Measurements from ENCODE around the gene LRCOL1. TPM values are rescaled to one million over a fixed set of nuclear protein-coding genes. Genes with fewer than 3 reads are reported as not detected.
A peak's percentile ranks its signal among the peaks of the same experiment; 100 is the strongest.

Gene LRCOL1
- total RNA-seq, 2 experiments from 2014 or later, result not detected

DNA sequence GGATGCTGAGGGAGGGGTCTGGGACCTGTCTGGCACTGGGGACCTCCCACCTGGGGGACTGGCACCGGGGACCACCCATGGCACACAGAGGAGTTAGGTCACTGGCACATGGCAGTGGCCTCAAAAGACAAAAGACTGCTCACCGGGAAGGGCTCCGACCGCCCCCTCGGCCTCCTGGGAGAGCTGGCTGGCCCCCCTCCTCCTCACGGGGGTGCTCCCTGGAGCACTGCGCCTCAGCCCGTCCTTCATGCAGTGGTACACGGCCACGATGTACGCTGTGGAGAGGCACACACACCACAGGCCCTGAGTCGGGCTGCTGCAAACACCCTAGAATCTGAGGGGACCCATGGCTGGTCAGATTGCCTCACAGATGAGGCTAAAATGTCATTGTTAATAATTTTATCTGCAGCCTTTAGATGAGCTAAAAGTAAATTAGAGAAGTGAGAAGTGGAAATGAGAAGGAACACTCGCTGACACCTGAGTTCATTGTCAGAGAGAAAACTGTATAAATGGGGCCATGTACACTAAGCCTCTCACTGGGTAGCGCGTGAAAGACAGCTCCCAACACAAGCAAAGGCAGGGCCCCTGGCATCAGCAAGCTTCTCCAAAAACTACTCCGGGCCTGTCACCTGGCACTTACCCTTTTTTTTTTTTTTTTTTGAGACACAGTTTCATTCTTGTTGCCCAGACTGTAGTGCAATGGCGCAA lies 22.3 kb upstream of the LRCOL1 start:
- CTCF ChIA-PET, result interaction anchor here (2.8 kb wide), 1 partner anchor 18 kb away, joined by 6 read pairs; no protein-coding TSS in a partner anchor

DNA sequence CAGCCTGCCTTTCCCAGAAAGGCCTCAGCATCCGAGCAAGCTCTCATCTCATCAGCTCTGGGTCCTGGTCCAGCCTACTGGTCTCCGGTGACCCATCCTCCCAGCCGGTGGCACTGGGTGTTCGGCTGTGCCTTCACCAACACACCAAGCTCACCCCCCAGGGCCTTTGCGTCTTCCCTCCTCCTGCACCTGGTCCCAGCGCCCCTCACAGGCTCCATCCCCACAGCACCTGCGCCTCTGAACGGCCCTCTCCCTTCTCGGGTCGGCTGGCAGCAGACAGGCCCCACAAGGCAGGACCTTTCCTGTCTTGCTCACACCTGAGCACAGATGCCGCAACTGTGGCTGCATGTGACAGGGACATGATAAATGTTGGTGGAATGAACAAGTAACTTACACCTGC lies 21.3 kb upstream of the LRCOL1 start:
- Mint-ChIP-seq H3K36me3 (ENCODE audit: low read depth) (peaks cover 57% of the 10 kb centered on the region), H3K27ac (no peak overlapping the region), H3K27me3 (ENCODE audit: low read depth) (no peaks in the 10 kb centered on the region), H3K4me3 (no peak overlapping the region), H3K4me1 (ENCODE audit: low read depth) (no peaks in the 10 kb centered on the region), H3K9me3 (no peaks in the 10 kb centered on the region)
- intact Hi-C loops (cut with micrococcal nuclease), result no loop called here
- DNase-seq, result no peak
- CTCF ChIA-PET, result interaction anchor here (2.8 kb wide), 1 partner anchor 17 kb away, joined by 6 read pairs; no protein-coding TSS in a partner anchor

More for the DNA sequence above, 22.3 kb upstream of the LRCOL1 start:
- no peak for DNase-seq
- no peaks in the 10 kb centered on the region for H3K9me3 Mint-ChIP-seq
- H3K36me3 Mint-ChIP-seq (ENCODE audit: low read depth), result peaks cover 56% of the 10 kb centered on the region
- H3K27ac Mint-ChIP-seq, result no peak overlapping the region
- H3K27me3 Mint-ChIP-seq (ENCODE audit: low read depth), result no peaks in the 10 kb centered on the region
- H3K4me1 Mint-ChIP-seq (ENCODE audit: low read depth), result no peaks in the 10 kb centered on the region
- intact Hi-C loops (cut with micrococcal nuclease), result no loop called here
- H3K4me3 Mint-ChIP-seq, result no peak overlapping the region

DNA sequence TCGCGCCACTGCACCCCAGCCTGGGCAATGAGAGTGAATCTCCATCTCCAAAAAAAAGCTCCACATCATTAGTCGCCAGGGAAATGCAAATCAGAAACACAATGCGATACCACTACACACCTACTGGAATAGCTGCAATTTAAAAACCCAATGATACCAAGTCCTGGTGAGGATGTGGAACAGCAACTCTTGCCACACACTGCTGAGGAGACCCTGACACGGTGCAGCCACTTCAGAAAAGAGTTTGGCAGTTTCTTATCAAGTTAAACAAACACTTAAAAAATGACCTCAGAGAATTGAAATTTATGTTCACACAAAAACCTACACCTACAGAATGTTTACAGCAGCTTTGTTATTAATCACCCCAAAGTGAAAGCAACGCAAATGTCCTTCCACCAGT lies 20.3 kb upstream of the LRCOL1 start:
- DNase-seq, result no peak
- no peaks in the 10 kb centered on the region for H3K4me1 Mint-ChIP-seq (ENCODE audit: low read depth)
- no peaks in the 10 kb centered on the region for H3K27me3 Mint-ChIP-seq (ENCODE audit: low read depth)
- H3K36me3 Mint-ChIP-seq (ENCODE audit: low read depth), result peaks cover 51% of the 10 kb centered on the region
- CTCF ChIA-PET, result interaction anchor here (1.7 to 2.8 kb wide), 2 partner anchors 8 to 16 kb away, joined by 4 to 6 read pairs; no protein-coding TSS in a partner anchor
- H3K9me3 Mint-ChIP-seq, result no peaks in the 10 kb centered on the region
- H3K4me3 Mint-ChIP-seq, result no peak overlapping the region
- H3K27ac Mint-ChIP-seq, result no peak overlapping the region
- intact Hi-C loops (cut with micrococcal nuclease), result no loop called here

DNA sequence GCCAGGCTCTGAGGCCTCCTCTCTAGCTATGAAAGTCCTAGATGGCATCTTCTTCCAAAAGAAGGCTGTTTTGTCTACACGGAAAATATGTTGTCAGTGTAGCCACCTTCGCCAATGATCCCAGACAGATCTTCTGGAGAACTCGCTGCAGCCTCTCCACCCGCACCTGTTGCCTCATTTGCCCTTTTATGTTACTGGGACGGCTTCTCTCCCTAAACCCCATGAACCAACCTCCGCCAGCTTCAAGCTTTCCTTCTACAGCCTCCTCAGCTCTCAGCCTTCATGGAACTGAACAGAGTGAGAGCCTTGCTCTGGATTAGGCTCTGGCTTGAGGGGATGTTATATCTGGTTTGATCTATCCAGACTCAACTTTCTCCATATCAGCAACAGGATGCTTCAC lies 18.9 kb upstream of the LRCOL1 start:
- Mint-ChIP-seq H3K4me3 (no peak overlapping the region), H3K9me3 (no peaks in the 10 kb centered on the region), H3K4me1 (ENCODE audit: low read depth) (no peaks in the 10 kb centered on the region), H3K27me3 (ENCODE audit: low read depth) (no peaks in the 10 kb centered on the region), H3K36me3 (ENCODE audit: low read depth) (peaks cover 43% of the 10 kb centered on the region), H3K27ac (no peak overlapping the region)
- intact Hi-C loops (cut with micrococcal nuclease), result no loop called here
- DNase-seq, result no peak
- CTCF ChIA-PET, result interaction anchor here (1.7 kb wide), 1 partner anchor 9 kb away, joined by 4 read pairs; no protein-coding TSS in a partner anchor

DNA sequence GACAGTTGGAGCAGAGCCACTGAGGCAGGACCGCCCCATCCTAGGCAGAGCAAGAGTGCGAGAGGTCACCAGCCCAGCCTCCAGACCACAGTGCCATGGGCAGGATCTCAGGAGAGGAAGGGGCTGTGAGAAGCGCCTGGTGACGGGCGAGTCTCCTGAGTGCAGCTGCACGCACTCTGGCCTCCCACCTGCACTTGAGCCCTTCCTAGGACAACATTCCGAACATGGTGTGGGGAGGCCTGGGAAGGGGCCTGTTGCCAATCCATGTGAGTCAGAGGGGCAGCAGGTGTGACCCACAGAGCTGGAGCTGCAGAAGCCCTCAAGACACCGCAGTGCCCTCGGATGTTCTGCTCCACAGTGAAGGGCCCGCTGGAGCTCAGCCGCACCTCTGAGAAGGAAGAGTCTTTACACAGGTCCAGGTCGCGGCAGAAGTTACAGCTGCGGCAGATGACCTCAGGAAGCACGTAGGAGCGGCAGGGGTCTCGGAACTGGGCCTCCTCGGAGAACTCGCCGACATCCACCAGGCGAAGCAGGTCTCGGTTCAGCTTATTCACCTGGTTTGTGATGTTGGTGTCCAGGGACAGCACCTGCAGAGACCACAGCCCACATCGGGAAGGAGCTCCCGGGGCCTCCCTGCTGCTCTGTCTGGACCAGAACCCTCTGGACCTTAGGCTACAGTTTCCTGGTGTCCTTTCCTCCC lies 15.5 kb upstream of the LRCOL1 start:
- Mint-ChIP-seq H3K27ac (no peak overlapping the region), H3K9me3 (no peaks in the 10 kb centered on the region), H3K36me3 (ENCODE audit: low read depth) (peaks cover 23% of the 10 kb centered on the region), H3K4me1 (ENCODE audit: low read depth) (peaks cover 1% of the 10 kb centered on the region), H3K4me3 (no peak overlapping the region), H3K27me3 (ENCODE audit: low read depth) (peaks cover 1% of the 10 kb centered on the region)
- DNase-seq, result no peak
- CTCF ChIA-PET, result interaction anchor here (1.0 kb wide), 1 partner anchor 65 kb away, joined by 3 read pairs; no protein-coding TSS in a partner anchor
- intact Hi-C loops (cut with micrococcal nuclease), result no loop called here

DNA sequence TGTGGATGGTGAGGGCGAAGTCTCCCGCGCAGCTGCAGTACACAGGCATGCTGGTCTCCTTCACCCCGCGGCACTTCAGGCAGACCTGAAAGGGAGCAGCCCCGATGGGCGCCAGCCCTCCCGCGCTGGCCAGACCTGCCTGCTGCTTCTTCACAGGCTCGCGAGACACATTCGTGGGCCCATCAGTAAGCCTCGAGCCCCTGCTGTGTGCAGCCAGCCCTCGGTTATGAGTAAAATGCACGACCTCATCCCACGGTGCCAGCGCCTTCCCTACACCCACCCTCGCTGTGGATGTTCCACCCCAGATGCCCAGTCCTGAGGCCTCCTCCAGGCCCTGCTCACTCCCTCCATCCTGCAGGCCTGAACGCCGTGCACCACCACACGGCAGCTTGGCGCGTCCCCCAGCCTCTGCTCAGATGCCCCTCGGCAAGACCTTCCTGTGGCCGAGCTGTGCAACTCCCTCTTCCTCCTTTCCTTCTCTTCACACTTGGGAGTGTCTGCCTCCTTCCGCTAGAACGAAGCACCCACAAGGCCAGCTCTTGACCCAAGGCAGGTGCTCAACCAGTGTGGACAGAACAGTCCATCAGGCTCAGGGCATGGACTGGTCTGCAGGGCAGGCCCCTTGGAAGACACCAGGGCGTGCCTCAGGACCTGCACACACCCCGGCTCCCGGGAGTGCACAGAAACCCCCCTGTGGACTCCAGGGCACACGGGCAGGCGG lies 14.7 kb upstream of the LRCOL1 start:
- CTCF ChIA-PET, result interaction anchor here (1.0 kb wide), 1 partner anchor 64 kb away, joined by 3 read pairs; no protein-coding TSS in a partner anchor
- DNase-seq, result no peak
- H3K27ac Mint-ChIP-seq, result no peak overlapping the region
- intact Hi-C loops (cut with micrococcal nuclease), result no loop called here
- no peaks in the 10 kb centered on the region for H3K9me3 Mint-ChIP-seq
- peaks cover 1% of the 10 kb centered on the region for H3K4me1 Mint-ChIP-seq (ENCODE audit: low read depth)
- H3K4me3 Mint-ChIP-seq, result no peak overlapping the region
- H3K36me3 Mint-ChIP-seq (ENCODE audit: low read depth), result peaks cover 19% of the 10 kb centered on the region
- peaks cover 2% of the 10 kb centered on the region for H3K27me3 Mint-ChIP-seq (ENCODE audit: low read depth)

DNA sequence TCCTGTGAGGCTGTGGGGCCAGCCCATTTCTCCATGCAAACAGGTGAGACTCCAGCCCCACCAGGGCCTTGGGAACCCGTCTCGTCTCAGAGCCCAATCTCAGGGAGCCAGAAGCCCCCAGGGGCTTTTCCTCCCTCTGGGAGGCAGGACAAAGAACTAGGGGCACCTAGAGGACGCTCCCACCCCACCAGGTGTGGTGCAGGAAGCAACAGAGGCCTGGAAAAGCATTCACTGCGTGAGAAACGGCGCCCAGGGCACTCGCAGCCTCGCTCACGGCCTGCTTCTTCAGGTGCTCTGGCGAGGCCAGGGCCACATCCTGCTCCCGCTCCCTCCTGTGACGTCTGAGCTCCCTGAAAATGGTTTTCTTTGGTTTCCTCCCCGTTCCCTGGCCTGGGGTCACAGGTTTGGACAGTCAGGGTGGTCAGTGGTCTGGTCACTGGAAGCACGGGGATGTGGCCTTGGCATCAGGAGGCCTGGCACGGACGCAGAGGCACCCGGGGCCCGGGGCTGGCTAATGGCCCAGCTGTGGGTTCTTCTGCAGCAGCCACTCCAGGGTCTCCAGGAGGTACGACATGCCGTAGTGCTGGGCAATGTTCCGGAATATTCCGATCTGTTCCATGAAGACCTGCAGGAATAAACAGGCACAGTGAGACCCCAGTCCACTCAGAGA lies 13.9 kb upstream of the LRCOL1 start:
- CTCF ChIA-PET, result no interaction called here
- no peak for DNase-seq
- Mint-ChIP-seq H3K4me1 (ENCODE audit: low read depth) (peaks cover 1% of the 10 kb centered on the region), H3K4me3 (no peak overlapping the region), H3K27me3 (ENCODE audit: low read depth) (peaks cover 2% of the 10 kb centered on the region), H3K36me3 (ENCODE audit: low read depth) (peaks cover 12% of the 10 kb centered on the region), H3K9me3 (no peaks in the 10 kb centered on the region), H3K27ac (no peak overlapping the region)
- intact Hi-C loops (cut with micrococcal nuclease), result no loop called here

DNA sequence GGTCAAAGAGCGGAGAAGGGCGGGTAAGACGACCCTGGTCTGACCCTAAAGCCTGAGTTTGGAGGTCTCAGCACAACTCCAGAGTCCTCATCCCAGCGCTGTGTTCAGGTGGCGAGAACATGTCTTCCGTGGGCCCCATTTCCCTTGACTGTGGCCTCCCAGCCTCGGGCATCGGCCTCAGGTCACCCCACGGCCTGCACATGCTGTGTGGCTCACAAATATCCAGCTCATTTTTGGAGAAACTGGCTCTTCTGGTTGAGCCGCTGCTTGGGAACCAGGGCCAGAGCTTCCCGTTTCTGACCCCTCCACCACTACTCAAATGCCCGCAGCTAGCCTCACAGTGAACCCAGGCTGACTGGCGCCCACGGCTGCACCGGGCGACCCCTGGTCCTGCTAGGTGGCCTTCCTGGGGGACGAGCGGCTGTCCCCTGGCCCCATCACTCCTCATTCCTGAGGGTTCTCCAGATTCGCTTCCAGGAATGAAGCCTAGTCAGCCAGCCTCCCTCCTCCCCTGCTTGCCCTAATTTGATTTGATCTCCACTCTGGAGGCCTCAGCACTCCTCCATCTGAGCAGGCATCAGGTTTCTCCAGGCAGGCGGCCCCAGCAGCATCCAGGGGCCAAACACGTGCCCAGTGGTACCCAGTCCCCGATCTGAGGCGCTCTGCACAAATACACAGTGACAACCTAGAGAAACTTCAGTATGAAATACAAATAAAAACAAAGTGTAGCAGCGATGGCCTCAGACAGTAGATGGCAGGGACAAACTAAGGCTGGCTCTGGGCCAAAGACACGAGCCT lies 12.9 kb upstream of the LRCOL1 start:
- peaks cover 2% of the 10 kb centered on the region for H3K27me3 Mint-ChIP-seq (ENCODE audit: low read depth)
- intact Hi-C loops (cut with micrococcal nuclease), result no loop called here
- peaks cover 1% of the 10 kb centered on the region for H3K4me1 Mint-ChIP-seq (ENCODE audit: low read depth)
- H3K9me3 Mint-ChIP-seq, result no peaks in the 10 kb centered on the region
- CTCF ChIA-PET, result interaction anchor here (1.0 kb wide), 1 partner anchor 8 kb away, joined by 3 read pairs; no protein-coding TSS in a partner anchor
- DNase-seq, result no peak
- no peak overlapping the region for H3K4me3 Mint-ChIP-seq
- peak overlapping the region; percentile 18 for H3K27ac Mint-ChIP-seq
- peaks cover 10% of the 10 kb centered on the region for H3K36me3 Mint-ChIP-seq (ENCODE audit: low read depth)

DNA sequence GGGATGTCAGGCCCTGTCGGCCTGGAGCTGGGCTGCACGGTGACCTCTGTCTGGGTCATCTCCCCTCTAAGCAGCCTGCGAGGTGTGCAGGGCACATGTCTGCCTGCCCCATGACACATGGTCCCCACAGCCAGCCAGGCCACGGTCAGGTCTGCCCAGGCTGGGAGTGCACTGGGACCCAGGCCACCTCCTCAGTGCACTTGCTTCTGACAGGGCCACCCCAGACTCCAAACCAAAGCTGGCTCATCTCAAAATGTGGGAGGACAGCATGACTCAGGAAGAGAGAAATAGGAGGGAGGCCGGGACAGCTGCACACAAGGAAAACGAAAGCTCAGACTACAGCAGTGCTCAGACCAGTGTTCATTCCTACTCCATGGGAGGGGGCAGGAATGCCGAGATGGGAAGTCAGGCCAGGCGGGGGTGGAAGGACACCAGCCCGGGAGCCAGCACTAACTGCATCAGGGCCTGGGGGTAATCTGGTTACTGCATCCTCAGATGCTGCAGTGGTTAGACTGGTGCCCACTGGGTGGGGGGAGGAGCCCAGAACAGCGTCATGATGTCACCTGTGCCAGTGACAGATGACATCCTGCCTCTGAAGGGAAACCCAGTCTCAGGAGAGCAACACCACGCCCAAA lies 12.2 kb upstream of the LRCOL1 start:
- DNase-seq, result no peak
- H3K4me1 Mint-ChIP-seq (ENCODE audit: low read depth), result peaks cover 6% of the 10 kb centered on the region
- no peak overlapping the region for H3K27ac Mint-ChIP-seq
- H3K36me3 Mint-ChIP-seq (ENCODE audit: low read depth), result peaks cover 7% of the 10 kb centered on the region
- H3K9me3 Mint-ChIP-seq, result no peaks in the 10 kb centered on the region
- intact Hi-C loops (cut with micrococcal nuclease), result no loop called here
- H3K4me3 Mint-ChIP-seq, result no peak overlapping the region
- CTCF ChIA-PET, result interaction anchor here (1.0 kb wide), 1 partner anchor 8 kb away, joined by 3 read pairs; no protein-coding TSS in a partner anchor
- H3K27me3 Mint-ChIP-seq (ENCODE audit: low read depth), result peaks cover 9% of the 10 kb centered on the region

DNA sequence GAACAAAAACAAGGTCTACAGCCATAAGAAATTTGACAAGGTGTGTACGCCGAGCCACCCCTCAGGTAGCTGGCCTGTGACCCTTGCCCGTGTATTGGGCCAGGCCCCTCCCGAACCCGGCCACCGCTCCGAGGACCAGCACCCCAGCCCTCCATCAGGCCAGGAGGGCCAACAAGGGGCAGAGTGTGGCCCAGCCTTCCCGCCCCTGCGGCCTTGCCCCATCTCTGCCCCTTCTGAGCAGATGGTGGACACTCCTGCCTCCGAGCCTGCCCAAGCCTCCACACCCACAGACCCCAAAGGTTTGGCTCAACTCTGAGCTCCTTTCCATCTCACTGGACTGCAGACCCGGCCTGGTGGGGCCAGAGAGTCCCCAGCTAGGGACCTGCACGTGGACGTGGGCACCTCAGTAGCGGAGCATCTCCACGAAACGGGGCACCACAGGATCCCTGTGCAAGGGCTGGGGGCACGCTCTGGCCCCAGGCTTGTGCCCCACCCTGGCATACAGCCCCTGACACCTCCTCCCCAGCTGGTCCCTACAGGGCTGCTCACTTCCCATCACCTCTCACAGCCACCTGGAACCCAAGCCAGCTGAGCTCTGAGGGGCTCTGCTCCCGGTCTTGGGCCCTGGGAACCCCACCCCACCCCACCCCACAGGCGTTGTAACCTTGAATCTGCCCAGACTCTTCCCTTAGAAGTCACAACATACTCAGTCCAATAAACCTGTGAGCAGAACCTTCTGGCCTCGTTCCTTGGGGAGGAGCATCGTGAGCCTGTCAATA lies 11.5 kb upstream of the LRCOL1 start:
- Mint-ChIP-seq H3K9me3 (peaks cover 2% of the 10 kb centered on the region), H3K27me3 (ENCODE audit: low read depth) (peaks cover 14% of the 10 kb centered on the region), H3K27ac (no peak overlapping the region), H3K36me3 (ENCODE audit: low read depth) (peaks cover 7% of the 10 kb centered on the region), H3K4me3 (no peak overlapping the region), H3K4me1 (ENCODE audit: low read depth) (peaks cover 7% of the 10 kb centered on the region)
- DNase-seq, result no peak
- CTCF ChIA-PET, result no interaction called here
- intact Hi-C loops (cut with micrococcal nuclease), result no loop called here

Measured in activated naive CD4-positive, alpha-beta T cell treated with anti-CD3 and anti-CD28 coated beads for 36 hours (primary cell).